T-helper 22 cell (primary cell): Measurements from ENCODE around the gene DOK1.

Experiments
- DNase-seq: peaks from one replicate; pipeline ENCODE4 v3.0.0-alpha.2; 2020; ENCODE audit warnings: low read depth

Gene DOK1

GRCh38 chr2:74571058-74571457 lies 16.5 kb downstream of the DOK1 start:
- DNase-seq: no peak

DNA sequence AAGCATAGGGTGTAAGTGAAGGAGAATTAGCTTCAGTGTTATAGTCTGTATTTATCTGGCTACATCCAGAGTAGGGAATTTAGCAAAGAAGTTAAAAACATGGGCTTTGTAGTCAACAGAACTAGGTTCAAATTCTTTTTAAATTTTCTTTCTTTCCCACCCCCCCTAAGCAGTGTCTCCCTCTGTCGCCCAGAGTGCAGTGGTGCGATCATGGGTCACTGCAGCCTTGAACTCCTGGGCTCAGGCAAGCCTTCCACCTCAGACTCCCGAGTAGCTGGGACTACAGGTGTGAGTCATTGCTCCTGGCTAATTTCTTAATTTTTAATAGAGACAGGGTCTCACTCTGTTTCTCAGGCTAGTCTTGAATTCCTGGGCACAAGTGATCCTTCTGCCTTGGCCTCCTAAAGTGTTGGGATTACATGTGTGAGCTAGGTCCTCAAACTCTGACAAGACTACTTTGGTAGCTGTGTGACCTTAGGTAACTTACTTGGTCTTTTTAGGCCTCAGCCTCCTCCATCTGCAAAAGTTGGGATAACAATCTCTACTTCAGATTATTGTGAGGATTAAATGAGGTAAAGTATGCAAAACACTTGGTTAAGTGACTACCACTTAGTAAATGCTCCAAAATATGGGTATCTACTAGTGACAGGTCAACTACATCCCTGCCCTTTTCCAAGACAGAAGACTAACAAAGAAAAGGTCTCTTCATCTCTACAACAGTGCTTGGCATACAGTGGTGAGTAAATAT lies 17.8 kb downstream of the DOK1 start:
- DNase-seq: no peak

DNA sequence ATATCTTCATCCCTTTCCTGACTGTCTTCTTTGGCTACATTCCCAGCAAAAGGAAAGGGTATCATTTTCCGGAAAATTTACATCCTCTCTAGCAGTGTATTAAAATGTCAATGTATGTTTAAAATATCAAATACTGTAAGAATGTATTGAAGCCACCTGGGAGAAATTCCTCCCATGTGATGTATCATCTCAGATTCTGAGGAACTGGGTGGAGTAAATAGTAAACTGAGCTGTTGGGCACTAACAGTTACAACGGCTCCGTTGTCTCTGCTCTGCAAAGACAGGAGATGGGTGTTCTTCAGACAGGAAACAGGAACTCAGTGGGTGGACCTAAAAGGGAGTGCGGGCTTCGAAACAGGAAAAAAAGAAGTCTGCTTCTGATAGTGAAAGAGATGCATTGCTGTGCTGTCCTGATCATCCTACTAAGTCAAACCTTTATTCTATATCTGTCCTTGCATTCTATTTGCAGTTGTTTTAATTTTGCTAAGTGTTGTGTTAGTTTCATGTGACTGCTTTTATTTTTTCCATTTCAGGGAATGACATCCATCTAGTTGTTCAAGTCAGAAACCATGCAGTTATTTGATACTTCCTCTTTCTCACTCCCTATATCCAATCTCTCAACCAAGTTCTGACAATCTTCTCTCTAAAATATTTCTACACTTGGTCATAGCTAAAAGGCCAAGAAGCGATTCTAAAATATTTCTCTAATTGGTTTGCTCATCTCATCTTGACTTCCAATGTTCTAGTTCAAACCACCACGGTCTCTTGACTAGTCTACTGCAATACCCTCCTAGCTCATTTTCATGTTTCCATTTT lies 19.4 kb downstream of the DOK1 start:
- no peak for DNase-seq

DNA sequence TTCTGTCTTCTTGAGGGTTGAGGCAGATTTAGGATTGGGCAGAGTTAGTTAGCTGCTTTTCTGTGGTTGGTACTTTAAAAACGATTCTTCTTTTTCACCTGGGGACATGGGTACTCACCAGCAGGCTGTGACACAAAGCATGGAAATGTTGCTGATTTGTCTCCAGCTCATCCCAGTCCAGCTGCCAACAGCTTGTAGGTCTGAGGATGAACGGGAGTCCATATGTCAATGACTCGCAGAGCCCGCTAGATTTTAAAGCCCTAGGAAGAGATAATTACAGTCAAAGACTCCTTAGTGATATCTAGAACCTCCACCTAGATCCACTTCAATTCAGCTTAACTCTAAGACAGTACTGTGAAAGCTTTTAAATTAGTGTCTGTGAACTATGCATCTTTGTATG lies 20.8 kb downstream of the DOK1 start:
- no peak for DNase-seq

- no peak for DNase-seq
Measured at GRCh38 chr2:74576211-74576862, 21.8 kb downstream of the DOK1 start.

DNA sequence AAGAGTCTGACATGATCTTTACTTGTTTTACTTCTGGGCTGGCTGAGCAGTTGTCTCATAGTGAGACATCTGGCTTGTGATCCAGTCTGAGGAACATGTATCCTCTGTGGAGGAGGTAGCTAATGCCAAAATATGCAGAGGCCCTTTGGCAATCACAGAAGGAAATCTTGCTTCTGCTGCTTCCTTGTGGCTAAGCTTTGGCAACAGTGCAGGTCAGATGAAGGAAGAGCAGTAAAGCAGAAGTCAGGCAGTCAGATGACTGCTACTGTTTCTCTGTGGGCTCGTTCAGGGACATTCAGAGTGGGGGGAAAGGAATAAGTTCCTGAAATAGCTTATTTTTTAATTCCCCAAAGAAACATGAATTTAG lies 22.3 kb downstream of the DOK1 start:
- DNase-seq: no peak

DNA sequence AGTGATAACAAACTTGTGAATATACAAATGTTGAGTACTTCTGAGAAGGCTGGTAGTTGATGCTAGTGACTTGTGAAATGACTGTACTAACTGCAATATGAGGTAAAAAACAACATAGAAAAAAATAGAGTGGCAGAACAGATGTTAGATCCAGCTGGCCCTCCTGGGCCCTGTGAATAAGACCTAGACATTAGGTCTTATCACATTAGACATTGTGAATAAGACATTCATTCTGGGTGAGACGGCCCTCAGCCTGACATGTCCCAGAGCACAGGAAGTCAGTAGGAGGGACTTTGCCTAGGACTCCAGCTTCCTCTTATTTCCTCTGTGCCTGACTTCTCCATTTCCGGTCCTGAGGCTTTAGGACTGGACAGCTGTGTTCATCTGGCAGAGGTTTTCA lies 22.9 kb downstream of the DOK1 start:
- no peak for DNase-seq

DNA sequence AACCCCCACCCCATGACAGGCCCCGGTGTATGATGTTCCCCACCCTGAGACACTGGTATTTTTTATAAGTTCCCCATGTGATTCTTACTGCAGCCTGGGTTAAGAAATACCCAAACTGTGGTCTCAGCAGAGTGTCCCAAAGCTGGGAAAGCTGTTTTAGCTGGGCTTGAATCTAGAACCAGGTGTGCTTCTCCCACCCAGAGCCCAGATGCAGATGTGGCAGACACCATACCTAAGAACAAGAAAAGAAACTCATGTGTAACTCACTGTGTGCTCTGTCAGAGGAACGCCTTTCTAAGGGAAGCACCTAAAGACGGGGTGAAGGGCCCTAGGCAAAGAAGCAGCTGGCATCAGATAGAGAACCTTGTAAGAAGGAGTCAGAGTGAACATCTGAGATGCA lies 23.9 kb downstream of the DOK1 start:
- DNase-seq: no peak

DNA sequence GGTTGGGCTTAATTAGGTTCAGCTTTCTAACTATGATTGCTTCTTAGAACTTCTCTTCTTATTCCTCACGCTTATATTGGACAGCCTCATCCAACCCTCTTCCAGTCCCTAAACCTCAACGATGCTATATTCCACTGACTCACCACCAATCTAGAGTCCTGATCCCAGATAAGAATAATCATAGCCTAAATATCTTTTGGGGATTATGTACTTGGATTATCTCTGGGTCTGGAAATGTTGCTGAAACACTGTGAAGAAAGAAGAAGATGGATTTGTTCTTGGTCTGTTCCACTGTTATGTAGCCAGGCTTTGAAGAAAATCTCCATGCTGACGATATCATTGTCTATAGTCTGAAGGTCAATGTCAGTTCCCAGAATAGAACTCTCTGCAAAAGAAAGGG lies 26.9 kb downstream of the DOK1 start:
- DNase-seq: no peak

GRCh38 chr2:74582184-74582583 lies 27.7 kb downstream of the DOK1 start:
- DNase-seq: no peak

- no peak for DNase-seq
Measured at GRCh38 chr2:74583504-74583903, 29.0 kb downstream of the DOK1 start.

- DNase-seq: no peak
Measured at GRCh38 chr2:74584088-74584645, 29.6 kb downstream of the DOK1 start.

DNA sequence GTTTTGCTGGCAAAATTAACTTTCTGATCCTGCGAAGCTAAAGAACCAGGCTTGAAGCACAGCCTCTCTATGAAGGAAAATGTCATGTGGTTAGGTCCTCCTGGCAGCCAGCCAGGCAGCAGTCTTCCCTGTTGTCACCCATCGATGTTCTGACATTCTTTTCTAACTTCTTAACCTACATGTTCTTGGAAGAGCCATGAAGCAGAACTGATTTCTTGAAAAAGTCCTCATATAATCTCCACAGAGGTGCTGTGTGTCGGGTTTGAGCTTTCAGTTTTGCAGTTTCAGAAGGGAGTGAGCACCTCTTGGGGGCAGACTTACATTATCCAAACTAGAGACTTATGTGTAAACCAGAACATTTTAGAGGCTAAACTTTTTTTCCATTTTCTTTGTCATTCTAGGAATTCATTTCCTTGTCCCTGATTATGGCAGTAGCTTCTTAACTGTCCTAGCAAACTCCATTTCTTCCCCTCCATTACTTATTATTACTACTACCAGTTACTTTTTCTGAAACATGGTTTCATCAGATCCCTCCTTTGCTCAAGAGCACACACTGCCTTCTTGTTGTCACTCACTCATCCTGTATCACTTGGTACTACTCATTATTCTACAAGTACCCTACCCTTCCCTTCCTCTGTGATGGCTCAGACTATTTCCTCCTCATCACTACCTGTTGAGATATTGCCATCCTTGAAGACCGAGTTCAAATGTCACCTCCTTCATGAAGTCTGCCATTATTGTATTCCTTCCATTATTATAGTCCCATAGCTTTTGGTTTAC lies 31.1 kb downstream of the DOK1 start:
- no peak for DNase-seq

- peak; percentile 10 for DNase-seq
Measured at GRCh38 chr2:74587664-74588277, 33.3 kb downstream of the DOK1 start.

DNA sequence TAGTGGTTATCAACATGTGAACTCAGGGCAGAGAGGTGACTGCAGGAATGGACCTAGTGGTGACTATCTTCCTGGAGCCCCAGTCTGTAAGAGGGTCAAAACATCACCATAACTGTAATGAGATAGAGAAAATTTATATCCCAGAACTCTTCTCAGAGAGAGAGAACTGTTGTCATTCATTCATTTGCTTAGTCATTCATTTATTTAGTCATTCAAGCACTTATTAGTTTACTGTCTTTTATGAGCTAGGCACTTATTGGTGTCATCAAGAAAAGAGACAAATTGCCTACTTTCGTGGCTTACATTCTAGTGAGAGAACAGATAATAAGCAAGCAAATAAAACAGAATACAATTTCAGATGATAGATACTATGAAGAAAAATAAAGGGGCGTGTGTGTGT lies 34.1 kb downstream of the DOK1 start:
- DNase-seq: no peak

DNA sequence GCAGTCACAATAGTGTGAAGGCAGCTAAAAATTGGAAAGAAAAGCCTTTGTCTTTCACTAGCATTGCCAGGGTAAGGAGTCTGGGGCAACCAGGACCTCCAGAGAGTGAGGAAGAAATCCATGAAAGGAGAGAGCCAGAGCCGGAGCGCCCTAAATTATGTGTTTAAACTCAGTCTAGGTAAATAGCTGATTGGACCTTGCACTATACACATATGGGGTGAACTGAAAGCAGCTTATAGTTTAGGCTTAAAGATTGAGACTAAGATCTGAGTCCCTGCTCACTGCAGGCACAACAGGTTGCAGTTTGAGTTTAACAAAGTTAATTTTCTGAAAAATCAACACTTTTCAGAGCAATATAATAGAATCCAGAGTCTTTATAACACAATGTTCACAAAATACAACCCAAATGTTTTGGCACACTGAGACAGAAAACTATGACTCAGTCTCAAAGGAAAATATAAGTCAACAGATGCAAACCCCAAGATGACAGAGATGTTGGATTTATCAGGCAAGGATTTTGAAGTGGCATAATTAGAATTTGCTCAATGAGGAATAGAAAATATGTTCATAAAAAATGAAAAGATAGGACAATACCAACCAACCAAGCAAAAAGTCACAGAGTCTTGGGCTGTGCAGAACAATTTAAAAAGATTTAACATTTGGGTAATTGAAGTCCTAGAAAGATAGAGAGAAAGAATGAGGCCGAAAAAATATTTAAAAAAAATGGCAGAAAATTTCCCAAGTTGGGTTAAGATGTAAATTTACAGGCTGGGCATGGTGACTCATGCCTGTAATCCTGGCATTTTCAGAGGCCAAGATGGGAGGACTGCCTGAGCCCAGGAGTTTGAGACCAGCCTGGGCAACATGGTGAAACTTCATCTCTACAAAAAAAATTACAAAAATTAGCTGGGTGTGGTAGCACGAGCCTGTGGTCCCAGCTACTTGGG lies 39.6 kb downstream of the DOK1 start:
- no peak for DNase-seq

DNA sequence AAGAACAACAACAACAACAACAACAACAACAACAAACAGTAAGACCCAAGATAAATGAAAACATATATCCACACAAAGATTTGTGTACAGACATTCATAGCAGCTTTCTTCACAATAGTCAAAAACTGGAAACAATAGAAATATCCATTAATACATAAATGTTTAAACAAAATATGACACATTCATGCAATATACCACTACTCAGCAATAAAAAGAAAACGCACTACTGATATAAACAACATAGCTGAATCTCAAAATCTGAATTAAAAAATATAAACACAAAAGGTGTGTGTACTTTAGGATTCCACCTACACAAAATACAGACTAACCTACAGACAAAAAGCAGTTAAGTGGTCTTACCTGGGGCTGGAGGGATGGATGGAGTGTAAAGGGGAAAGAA lies 42.1 kb downstream of the DOK1 start:
- no peak for DNase-seq

GRCh38 chr2:74597410-74597809 lies 42.9 kb downstream of the DOK1 start:
- no peak for DNase-seq

DNA sequence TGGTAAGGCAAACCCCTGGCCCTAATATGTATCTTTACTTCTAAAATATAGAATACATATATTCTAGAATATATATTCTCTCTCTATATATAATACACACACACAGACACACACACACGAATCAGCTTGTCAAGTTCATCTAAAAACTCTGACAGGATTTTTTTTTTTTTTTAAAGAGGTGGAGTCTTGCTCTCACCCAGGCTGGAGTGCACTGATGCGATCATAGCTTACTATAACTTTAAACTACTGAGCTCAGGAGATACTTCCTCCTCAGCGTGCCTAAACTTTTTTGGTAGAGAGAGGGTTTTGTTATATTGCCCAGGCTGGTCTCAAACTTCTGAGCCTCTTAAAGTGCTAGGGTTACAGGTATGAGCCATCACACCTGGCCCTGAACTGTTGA lies 45.2 kb downstream of the DOK1 start:
- no peak for DNase-seq

- no peak for DNase-seq
Measured at GRCh38 chr2:74602586-74603281, 48.2 kb downstream of the DOK1 start.
